Measurements from ENCODE around the gene ICAM4.

Gene ICAM4

DNA sequence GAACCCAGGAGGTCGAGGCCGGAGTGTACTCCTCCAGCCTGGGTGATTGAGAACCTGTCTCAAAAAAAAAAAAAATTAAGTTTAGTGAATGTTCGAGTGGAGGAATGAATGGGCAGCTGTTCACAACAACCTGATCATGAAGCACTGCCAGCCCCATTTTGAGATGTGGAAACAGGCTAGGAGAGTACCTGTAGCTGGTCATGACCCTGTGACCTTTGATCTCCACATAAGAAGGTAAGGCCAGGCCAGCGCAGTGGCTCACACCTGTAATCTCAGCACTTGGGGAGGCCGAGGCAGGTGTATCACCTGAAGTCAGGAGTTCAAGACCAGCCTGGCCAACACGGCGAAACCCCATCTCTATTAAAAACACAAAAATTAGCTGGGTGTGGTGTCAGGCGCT, 39.0 kb downstream of the ICAM4 start:
- no peak for TF ChIP-seq ZNF565 (CRISPR knock-in tag; conservative IDR thresholded peaks at IDR 0.05; ENCODE audit: low read depth)
- no peak for TF ChIP-seq ZNF8 (CRISPR knock-in tag; IDR thresholded peaks at IDR 0.05)
- TF ChIP-seq ZC3H10 (CRISPR knock-in tag; IDR thresholded peaks at IDR 0.05) = no peak
- no peak for TF ChIP-seq ZFP30 (CRISPR knock-in tag; IDR thresholded peaks at IDR 0.05)
- no peak for TF ChIP-seq ESRRG (CRISPR knock-in tag; IDR thresholded peaks at IDR 0.05)
- no peak for ATAC-seq

DNA sequence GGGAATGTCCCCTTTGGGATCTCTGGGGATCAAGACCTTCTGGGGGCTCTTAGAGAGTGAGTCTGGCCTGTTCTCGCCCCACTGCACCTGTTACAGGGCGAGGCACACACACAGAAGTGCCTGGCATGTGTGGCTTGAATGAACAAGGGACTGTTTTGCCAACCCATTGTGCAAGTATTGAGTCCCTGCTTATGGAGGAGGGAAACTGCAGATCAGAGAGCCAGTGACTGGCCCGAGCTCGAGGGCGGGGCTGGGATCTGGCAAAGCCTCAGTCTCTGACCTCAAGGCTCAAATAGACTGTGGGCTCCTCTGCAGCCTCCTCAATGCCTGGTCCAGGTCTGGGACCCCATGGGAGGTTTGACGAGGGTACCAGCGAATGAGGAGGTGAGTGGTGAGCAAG, 41.0 kb downstream of the ICAM4 start:
- TF ChIP-seq, protein P1, sequence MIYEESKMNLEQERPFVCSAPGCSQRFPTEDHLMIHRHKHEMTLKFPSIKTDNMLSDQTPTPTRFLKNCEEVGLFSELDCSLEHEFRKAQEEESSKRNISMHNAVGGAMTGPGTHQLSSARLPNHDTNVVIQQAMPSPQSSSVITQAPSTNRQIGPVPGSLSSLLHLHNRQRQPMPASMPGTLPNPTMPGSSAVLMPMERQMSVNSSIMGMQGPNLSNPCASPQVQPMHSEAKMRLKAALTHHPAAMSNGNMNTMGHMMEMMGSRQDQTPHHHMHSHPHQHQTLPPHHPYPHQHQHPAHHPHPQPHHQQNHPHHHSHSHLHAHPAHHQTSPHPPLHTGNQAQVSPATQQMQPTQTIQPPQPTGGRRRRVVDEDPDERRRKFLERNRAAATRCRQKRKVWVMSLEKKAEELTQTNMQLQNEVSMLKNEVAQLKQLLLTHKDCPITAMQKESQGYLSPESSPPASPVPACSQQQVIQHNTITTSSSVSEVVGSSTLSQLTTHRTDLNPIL (CRISPR knock-in tag; IDR thresholded peaks at IDR 0.05; ENCODE audit: low read depth) = no peak
- TF ChIP-seq ZC3H10 (CRISPR knock-in tag; IDR thresholded peaks at IDR 0.05) (no peak), SNAI2 (CRISPR knock-in tag; IDR thresholded peaks at IDR 0.05) (no peak), ESRRG (CRISPR knock-in tag; IDR thresholded peaks at IDR 0.05) (no peak), PPARA (CRISPR knock-in tag; IDR thresholded peaks at IDR 0.05; ENCODE audit: borderline replicate concordance) (no peak), CSDC2 (CRISPR knock-in tag; IDR thresholded peaks at IDR 0.05) (no peak), GLIS3 (CRISPR knock-in tag; IDR thresholded peaks at IDR 0.05) (no peak), BACH2 (CRISPR knock-in tag; IDR thresholded peaks at IDR 0.05; ENCODE audit: borderline replicate concordance) (no peak), ISL1 (CRISPR knock-in tag; IDR thresholded peaks at IDR 0.05) (no peak)
- TF ChIP-seq, protein P2, sequence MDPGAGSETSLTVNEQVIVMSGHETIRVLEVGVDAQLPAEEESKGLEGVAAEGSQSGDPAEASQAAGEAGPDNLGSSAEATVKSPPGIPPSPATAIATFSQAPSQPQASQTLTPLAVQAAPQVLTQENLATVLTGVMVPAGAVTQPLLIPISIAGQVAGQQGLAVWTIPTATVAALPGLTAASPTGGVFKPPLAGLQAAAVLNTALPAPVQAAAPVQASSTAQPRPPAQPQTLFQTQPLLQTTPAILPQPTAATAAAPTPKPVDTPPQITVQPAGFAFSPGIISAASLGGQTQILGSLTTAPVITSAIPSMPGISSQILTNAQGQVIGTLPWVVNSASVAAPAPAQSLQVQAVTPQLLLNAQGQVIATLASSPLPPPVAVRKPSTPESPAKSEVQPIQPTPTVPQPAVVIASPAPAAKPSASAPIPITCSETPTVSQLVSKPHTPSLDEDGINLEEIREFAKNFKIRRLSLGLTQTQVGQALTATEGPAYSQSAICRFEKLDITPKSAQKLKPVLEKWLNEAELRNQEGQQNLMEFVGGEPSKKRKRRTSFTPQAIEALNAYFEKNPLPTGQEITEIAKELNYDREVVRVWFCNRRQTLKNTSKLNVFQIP (CRISPR knock-in tag; IDR thresholded peaks at IDR 0.05; ENCODE audit: borderline replicate concordance, low read depth) = no peak
- TF ChIP-seq, protein P3, sequence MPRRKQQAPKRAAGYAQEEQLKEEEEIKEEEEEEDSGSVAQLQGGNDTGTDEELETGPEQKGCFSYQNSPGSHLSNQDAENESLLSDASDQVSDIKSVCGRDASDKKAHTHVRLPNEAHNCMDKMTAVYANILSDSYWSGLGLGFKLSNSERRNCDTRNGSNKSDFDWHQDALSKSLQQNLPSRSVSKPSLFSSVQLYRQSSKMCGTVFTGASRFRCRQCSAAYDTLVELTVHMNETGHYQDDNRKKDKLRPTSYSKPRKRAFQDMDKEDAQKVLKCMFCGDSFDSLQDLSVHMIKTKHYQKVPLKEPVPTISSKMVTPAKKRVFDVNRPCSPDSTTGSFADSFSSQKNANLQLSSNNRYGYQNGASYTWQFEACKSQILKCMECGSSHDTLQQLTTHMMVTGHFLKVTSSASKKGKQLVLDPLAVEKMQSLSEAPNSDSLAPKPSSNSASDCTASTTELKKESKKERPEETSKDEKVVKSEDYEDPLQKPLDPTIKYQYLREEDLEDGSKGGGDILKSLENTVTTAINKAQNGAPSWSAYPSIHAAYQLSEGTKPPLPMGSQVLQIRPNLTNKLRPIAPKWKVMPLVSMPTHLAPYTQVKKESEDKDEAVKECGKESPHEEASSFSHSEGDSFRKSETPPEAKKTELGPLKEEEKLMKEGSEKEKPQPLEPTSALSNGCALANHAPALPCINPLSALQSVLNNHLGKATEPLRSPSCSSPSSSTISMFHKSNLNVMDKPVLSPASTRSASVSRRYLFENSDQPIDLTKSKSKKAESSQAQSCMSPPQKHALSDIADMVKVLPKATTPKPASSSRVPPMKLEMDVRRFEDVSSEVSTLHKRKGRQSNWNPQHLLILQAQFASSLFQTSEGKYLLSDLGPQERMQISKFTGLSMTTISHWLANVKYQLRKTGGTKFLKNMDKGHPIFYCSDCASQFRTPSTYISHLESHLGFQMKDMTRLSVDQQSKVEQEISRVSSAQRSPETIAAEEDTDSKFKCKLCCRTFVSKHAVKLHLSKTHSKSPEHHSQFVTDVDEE (CRISPR knock-in tag; IDR thresholded peaks at IDR 0.05) = no peak
- TF ChIP-seq, protein P4, sequence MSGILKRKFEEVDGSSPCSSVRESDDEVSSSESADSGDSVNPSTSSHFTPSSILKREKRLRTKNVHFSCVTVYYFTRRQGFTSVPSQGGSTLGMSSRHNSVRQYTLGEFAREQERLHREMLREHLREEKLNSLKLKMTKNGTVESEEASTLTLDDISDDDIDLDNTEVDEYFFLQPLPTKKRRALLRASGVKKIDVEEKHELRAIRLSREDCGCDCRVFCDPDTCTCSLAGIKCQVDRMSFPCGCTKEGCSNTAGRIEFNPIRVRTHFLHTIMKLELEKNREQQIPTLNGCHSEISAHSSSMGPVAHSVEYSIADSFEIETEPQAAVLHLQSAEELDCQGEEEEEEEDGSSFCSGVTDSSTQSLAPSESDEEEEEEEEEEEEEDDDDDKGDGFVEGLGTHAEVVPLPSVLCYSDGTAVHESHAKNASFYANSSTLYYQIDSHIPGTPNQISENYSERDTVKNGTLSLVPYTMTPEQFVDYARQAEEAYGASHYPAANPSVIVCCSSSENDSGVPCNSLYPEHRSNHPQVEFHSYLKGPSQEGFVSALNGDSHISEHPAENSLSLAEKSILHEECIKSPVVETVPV (CRISPR knock-in tag; IDR thresholded peaks at IDR 0.05) = no peak
- ATAC-seq = no peak

DNA sequence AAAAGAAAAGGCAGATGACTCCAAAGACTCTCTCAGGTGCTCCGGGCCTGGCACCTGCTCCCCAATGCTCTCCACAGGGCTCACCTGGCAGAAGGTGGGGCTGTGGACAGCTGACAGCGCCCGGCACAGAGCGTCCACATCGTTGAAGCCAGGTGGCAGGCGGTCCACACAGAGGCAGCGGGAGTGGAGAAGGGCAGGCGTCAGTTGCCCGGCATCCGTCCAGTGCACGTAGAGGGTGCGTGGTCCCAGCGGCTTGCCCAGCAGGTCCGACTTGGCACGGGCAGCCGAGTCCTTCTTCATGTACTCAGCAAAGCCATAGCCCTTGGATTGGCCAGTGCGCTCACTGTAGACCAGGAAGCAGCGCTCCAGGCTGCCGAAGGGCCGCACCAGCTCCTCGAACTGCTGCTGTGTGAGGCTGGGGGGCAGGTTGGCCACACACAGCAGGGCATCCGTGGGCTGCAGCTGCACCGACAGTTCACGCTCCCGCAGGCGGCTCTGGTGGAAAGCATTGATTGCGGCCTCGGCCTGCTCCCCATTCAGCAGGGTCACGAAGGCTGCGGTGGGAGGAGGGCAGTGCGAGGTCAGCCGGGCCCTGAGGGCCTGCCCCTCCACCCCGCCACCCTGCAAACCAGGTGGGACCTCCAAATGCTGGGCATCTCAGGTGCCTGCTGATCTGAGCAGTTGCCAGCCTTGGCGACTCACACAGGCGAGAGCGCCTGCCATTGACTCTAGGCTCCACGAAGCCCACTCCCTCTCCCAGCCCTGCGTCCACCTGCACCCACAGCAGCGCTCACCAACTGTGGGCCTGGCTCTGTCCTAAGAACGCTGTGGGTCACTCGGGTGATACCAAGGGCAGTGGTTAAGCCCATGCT, 42.0 kb downstream of the ICAM4 start:
- ATAC-seq = no peak
- TF ChIP-seq ZFP30 (CRISPR knock-in tag; IDR thresholded peaks at IDR 0.05) = no peak
- no peak for TF ChIP-seq ZNF8 (CRISPR knock-in tag; IDR thresholded peaks at IDR 0.05)
- no peak for TF ChIP-seq PPARA (CRISPR knock-in tag; IDR thresholded peaks at IDR 0.05; ENCODE audit: borderline replicate concordance)
- TF ChIP-seq GLIS3 (CRISPR knock-in tag; IDR thresholded peaks at IDR 0.05) = no peak
- TF ChIP-seq CSDC2 (CRISPR knock-in tag; IDR thresholded peaks at IDR 0.05) = no peak
- TF ChIP-seq ARNTL (CRISPR knock-in tag; IDR thresholded peaks at IDR 0.05; ENCODE audit: borderline replicate concordance, low read depth) = no peak
- TF ChIP-seq ZFP3 (CRISPR knock-in tag; IDR thresholded peaks at IDR 0.05) = no peak
- TF ChIP-seq, protein P3 (CRISPR knock-in tag; IDR thresholded peaks at IDR 0.05) = no peak
